ENCODE measurements around the gene DUSP2. TPM values are rescaled to one million over a fixed set of nuclear protein-coding genes. Genes with fewer than 3 reads are reported as not detected.

Gene DUSP2
- polyA plus RNA-seq, 3 donors = 48.4 to 392 (median 66.1) TPM

DNA sequence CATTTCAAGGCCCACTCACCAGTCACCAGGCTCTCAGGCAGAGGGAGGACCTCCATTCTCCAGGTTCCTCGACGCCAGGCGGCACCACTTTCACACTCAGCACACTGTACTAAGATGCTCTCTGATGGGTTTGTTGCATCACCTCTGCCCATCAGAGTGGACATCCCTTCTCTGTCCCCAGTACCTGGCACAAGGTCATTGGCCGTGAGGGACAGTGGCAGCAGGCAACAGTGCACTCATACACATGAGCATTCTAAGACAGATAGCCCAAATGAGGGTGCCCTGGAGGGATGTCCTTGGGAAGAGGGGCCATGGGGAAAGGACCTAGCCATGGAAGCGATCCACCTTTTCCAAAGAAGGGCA, 25.9 kb downstream of the DUSP2 start:
- Histone ChIP-seq H3K4me3 (replicated peaks in 1 of 3; ENCODE audit: low read depth in 2 of 3, low read length in 3 of 3) (no peak overlapping the region), H3K79me2 (ENCODE audit: insufficient read depth, low read length) (no peaks in the 10 kb centered on the region), H3K9me3 (replicated peaks in 1 of 2; ENCODE audit: control insufficient read depth in 1 of 2, insufficient read depth in 1 of 2, low read length in 2 of 2) (no peaks in the 10 kb centered on the region), H3K4me1 (ENCODE audit: control insufficient read depth in 1 of 2, insufficient read depth in 2 of 2, low read length in 2 of 2) (peaks cover 3 to 18% of the 10 kb centered on the region in 2 donors), H3K27ac (ENCODE audit: low read depth in 1 of 2, low read length in 2 of 2) (no peak overlapping the region), H2AFZ (ENCODE audit: insufficient read depth, low read depth, low read length, poor library complexity, severe bottlenecking) (no peak overlapping the region), H3K4me2 (replicated peaks; ENCODE audit: extremely low read depth, low read length, poor library complexity, severe bottlenecking) (no peak overlapping the region), H3K9ac (ENCODE audit: insufficient read depth, low read length, poor library complexity, severe bottlenecking) (no peak overlapping the region), H3K36me3 (replicated peaks in 1 of 2; ENCODE audit: control insufficient read depth in 1 of 2, insufficient read depth in 2 of 2, low read length in 2 of 2) (no peaks in the 10 kb centered on the region), H4K20me1 (ENCODE audit: insufficient read depth, low read length) (no peaks in the 10 kb centered on the region), H3K27me3 (ENCODE audit: control insufficient read depth in 2 of 2, insufficient read depth in 2 of 2, low read length in 2 of 2) (peaks cover 5 to 45% of the 10 kb centered on the region in 2 donors)
- whole genome bisulfite sequencing (ENCODE audit: insufficient coverage) = 94% methylated on average over 5 of the region's 5 CpGs
- peaks cover 19% of the 10 kb centered on the region for H3K4me1 Mint-ChIP-seq
- DNase-seq = no peak
- H3K27ac Mint-ChIP-seq = peak overlapping the region in 1 of 7 donors; percentile 45
- peaks cover 40 to 62% (median 42%) of the 10 kb centered on the region in 3 donors for H3K27me3 Mint-ChIP-seq (ENCODE audit: low read depth in 3 of 3)
- H3K36me3 Mint-ChIP-seq = peaks cover 3 to 7% of the 10 kb centered on the region in 2 donors
- TF ChIP-seq, protein P1, sequence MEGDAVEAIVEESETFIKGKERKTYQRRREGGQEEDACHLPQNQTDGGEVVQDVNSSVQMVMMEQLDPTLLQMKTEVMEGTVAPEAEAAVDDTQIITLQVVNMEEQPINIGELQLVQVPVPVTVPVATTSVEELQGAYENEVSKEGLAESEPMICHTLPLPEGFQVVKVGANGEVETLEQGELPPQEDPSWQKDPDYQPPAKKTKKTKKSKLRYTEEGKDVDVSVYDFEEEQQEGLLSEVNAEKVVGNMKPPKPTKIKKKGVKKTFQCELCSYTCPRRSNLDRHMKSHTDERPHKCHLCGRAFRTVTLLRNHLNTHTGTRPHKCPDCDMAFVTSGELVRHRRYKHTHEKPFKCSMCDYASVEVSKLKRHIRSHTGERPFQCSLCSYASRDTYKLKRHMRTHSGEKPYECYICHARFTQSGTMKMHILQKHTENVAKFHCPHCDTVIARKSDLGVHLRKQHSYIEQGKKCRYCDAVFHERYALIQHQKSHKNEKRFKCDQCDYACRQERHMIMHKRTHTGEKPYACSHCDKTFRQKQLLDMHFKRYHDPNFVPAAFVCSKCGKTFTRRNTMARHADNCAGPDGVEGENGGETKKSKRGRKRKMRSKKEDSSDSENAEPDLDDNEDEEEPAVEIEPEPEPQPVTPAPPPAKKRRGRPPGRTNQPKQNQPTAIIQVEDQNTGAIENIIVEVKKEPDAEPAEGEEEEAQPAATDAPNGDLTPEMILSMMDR (IDR thresholded peaks at IDR 0.05) = no peak
- H3K4me3 Mint-ChIP-seq = no peak overlapping the region
- peaks cover 2 to 10% (median 8%) of the 10 kb centered on the region in 7 donors for H3K9me3 Mint-ChIP-seq
- intact Hi-C loops (cut with micrococcal nuclease) = loop anchor here in 1 of 2 donors (10.0 kb wide), 2 partner anchors 55 to 95 kb away; no protein-coding TSS in a partner anchor

DNA sequence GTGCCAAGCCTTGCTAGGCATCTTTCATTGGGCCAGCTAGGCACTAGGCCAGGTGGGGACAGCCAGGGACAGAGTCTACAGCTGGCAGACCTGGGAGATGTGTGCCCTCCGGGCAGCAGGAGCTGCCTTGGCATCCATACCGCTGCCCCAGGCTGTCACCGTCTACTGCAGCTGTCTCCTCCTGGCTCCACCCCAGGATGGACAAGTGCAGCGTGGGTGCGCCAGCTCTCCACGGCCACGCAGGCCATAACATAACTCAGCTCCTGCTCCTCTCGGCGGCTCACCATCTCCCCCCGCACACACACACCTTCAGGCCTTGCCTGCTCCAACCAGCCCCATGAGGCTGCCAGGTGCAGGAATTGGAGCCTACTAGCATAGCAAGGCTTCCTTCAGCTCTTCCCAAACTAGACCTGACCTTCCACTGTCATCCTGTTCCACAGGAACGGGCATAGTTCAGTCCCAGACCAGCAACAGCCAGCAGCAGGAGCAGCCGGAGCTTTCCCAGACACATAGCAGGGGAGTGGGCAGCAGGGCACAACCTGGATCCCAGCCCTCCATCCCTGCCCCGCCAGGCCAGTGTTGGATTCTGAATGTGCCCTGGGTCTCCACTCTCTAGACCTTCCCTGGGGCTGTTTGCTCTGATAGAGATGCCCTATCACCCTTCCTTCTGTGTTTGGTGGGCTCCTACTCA, 26.4 kb downstream of the DUSP2 start:
- Mint-ChIP-seq H3K4me1 (peaks cover 19% of the 10 kb centered on the region), H3K27ac (no peak overlapping the region), H3K36me3 (peaks cover 3 to 7% of the 10 kb centered on the region in 2 donors), H3K4me3 (no peak overlapping the region), H3K27me3 (ENCODE audit: low read depth in 3 of 3) (peaks cover 40 to 66% (median 42%) of the 10 kb centered on the region in 3 donors), H3K9me3 (peaks cover 2 to 10% (median 8%) of the 10 kb centered on the region in 7 donors)
- 97% methylated on average over 13 of the region's 13 CpGs for WGBS (ENCODE audit: insufficient coverage)
- TF ChIP-seq, protein P1 (IDR thresholded peaks at IDR 0.05) = no peak
- H3K9ac ChIP-seq (ENCODE audit: insufficient read depth, low read length, poor library complexity, severe bottlenecking) = no peak overlapping the region
- DNase-seq = no peak
- H2AFZ ChIP-seq (ENCODE audit: insufficient read depth, low read depth, low read length, poor library complexity, severe bottlenecking) = no peak overlapping the region
- intact Hi-C loops (cut with micrococcal nuclease) = loop anchor here in 1 of 2 donors (10.0 kb wide), 2 partner anchors 56 to 94 kb away; no protein-coding TSS in a partner anchor
- H3K79me2 ChIP-seq (ENCODE audit: insufficient read depth, low read length) = no peaks in the 10 kb centered on the region
- H4K20me1 ChIP-seq (ENCODE audit: insufficient read depth, low read length) = no peaks in the 10 kb centered on the region
- no peak overlapping the region for H3K4me3 ChIP-seq (replicated peaks in 1 of 3; ENCODE audit: low read depth in 2 of 3, low read length in 3 of 3)
- no peak overlapping the region for H3K4me2 ChIP-seq (replicated peaks; ENCODE audit: extremely low read depth, low read length, poor library complexity, severe bottlenecking)
- H3K4me1 ChIP-seq (ENCODE audit: control insufficient read depth in 1 of 2, insufficient read depth in 2 of 2, low read length in 2 of 2) = peaks cover 3 to 18% of the 10 kb centered on the region in 2 donors
- no peaks in the 10 kb centered on the region for H3K36me3 ChIP-seq (replicated peaks in 1 of 2; ENCODE audit: control insufficient read depth in 1 of 2, insufficient read depth in 2 of 2, low read length in 2 of 2)
- no peaks in the 10 kb centered on the region for H3K9me3 ChIP-seq (replicated peaks in 1 of 2; ENCODE audit: control insufficient read depth in 1 of 2, insufficient read depth in 1 of 2, low read length in 2 of 2)
- H3K27ac ChIP-seq (ENCODE audit: low read depth in 1 of 2, low read length in 2 of 2) = no peak overlapping the region
- peaks cover 5 to 45% of the 10 kb centered on the region in 2 donors for H3K27me3 ChIP-seq (ENCODE audit: control insufficient read depth in 2 of 2, insufficient read depth in 2 of 2, low read length in 2 of 2)
